GM12801 (cell line): ENCODE measurements around the gene MDFIC2.

ENCODE experiments used
- CTCF ChIP-seq: IDR thresholded peaks from one replicate; pipeline ENCODE4 v1.5.1; 2011; ENCODE audit warnings: control low read depth; ENCODE audit not compliant: insufficient read length; ENCODE audit errors: extremely low read depth

MDFIC2 gene

GRCh38 chr3:70250492-70250891 lies 61.9 kb downstream of the MDFIC2 start:
- no peak for TF ChIP-seq CTCF

- no peak for TF ChIP-seq CTCF
Measured at GRCh38 chr3:70249509-70250160, 62.8 kb downstream of the MDFIC2 start.

- no peak for TF ChIP-seq CTCF
Measured at GRCh38 chr3:70248856-70249255, 63.6 kb downstream of the MDFIC2 start.

GRCh38 chr3:70247955-70248354 lies 64.5 kb downstream of the MDFIC2 start:
- no peak for TF ChIP-seq CTCF

GRCh38 chr3:70245746-70246525 lies 66.5 kb downstream of the MDFIC2 start:
- TF ChIP-seq CTCF: no peak

GRCh38 chr3:70244422-70244821 lies 68.0 kb downstream of the MDFIC2 start:
- no peak for TF ChIP-seq CTCF

- no peak for TF ChIP-seq CTCF
Measured at GRCh38 chr3:70242297-70242882, 70.0 kb downstream of the MDFIC2 start.
